Stomach (tissue), 4 donors: Measurements from ENCODE around the gene SEC14L2.

ENCODE experiments used
- CTCF ChIP-seq, 7 experiments: fragments of 450-650 bp in 4 of 7; fragments of 200-600 bp in 3 of 7; sonication (generic) in 3 of 7; IDR thresholded peaks; one replicate each; pipeline ENCODE4 v1.5.1; 2016 to 2019; ENCODE audit warnings: antibody characterized with exemption in 7 of 7, control low read depth in 2 of 7, mild to moderate bottlenecking in 1 of 7
- POLR2A ChIP-seq, 4 donors: fragments of 450-650 bp; IDR thresholded peaks; one replicate each; pipeline ENCODE4 v1.6.1; 2016; ENCODE audit warnings: antibody characterized with exemption in 4 of 4, control low read depth in 2 of 4, mild to moderate bottlenecking in 1 of 4, moderate library complexity in 1 of 4

DNA sequence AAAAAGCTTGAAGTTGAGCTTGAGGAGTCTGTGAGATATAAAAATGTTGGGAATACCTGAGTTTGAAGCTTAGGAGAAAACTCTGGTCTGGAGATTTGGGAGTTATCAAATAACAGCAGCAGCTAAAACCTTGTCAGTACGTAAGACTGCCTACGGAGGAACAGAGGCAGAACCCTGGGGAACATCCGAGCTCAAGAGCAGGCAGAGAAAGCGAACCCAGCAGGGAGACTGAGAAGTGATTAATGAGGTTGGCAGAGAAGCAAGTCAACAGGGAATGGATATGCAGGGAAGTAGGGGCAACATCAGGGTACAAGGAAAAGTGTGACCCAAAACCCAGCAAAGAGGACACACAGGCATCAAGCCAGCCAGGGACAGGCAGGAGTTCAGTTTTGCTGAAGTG is 16.2 kb downstream of the SEC14L2 start:
- no peak for TF ChIP-seq POLR2A (IDR thresholded peaks at IDR 0.05)
- no peak for TF ChIP-seq CTCF (IDR thresholded peaks at IDR 0.05)
